ENCODE results near the gene AP2A2.

- TF ChIP-seq, protein P1, sequence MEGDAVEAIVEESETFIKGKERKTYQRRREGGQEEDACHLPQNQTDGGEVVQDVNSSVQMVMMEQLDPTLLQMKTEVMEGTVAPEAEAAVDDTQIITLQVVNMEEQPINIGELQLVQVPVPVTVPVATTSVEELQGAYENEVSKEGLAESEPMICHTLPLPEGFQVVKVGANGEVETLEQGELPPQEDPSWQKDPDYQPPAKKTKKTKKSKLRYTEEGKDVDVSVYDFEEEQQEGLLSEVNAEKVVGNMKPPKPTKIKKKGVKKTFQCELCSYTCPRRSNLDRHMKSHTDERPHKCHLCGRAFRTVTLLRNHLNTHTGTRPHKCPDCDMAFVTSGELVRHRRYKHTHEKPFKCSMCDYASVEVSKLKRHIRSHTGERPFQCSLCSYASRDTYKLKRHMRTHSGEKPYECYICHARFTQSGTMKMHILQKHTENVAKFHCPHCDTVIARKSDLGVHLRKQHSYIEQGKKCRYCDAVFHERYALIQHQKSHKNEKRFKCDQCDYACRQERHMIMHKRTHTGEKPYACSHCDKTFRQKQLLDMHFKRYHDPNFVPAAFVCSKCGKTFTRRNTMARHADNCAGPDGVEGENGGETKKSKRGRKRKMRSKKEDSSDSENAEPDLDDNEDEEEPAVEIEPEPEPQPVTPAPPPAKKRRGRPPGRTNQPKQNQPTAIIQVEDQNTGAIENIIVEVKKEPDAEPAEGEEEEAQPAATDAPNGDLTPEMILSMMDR (IDR thresholded peaks at IDR 0.05) = no peak
- TF ChIP-seq POLR2A (IDR thresholded peaks at IDR 0.05) = no peak
These were observed 70.2 kb downstream of the AP2A2 start for GRCh38 chr11:995752-996420.

Measured in lower leg skin (tissue), 3 donors.